Right ventricle myocardium superior (tissue), 1 donor: ENCODE data around the gene NRSN1. TPM values are rescaled to one million over a fixed set of nuclear protein-coding genes. Genes with fewer than 3 reads are reported as not detected.

Source experiments
- ATAC-seq: fragments of 200-7000 bp; cut with Tn5 transposase; one replicate; pipeline ENCODE4 v1.9.1; 2020; ENCODE audit warnings: mild to moderate bottlenecking; ENCODE audit not compliant: poor library complexity
- DNase-seq: peaks from one replicate; pipeline ENCODE4 v3.0.0-alpha.2; 2020
- intact Hi-C: fragments of 100-400 bp; cut with DNase I; formaldehyde crosslinking; loops from one replicate; pipeline ENCODE4 v1.11.2; 2022
- long read RNA-seq: library from polyadenylated mRNA; unstranded; transcript quantifications from one replicate; pipeline ENCODE4 v2.0.0, GENCODE V29; 2021
- total RNA-seq: library from RNA; stranded (reverse); fragmentation: NEBNext Ultra II Directional; extraction: Animal tissue kit (Norgen Biotek cat#: 25700); gene quantifications from one replicate; pipeline ENCODE4 v1.2.1, GENCODE V29; 2021
- donor health status: DM: no; HTN: yes; CAD: no; lungs with severe emphysema.

NRSN1 gene, protein sequence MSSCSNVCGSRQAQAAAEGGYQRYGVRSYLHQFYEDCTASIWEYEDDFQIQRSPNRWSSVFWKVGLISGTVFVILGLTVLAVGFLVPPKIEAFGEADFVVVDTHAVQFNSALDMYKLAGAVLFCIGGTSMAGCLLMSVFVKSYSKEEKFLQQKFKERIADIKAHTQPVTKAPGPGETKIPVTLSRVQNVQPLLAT
- not detected for total RNA-seq
- long read RNA-seq: 0 reads

DNA sequence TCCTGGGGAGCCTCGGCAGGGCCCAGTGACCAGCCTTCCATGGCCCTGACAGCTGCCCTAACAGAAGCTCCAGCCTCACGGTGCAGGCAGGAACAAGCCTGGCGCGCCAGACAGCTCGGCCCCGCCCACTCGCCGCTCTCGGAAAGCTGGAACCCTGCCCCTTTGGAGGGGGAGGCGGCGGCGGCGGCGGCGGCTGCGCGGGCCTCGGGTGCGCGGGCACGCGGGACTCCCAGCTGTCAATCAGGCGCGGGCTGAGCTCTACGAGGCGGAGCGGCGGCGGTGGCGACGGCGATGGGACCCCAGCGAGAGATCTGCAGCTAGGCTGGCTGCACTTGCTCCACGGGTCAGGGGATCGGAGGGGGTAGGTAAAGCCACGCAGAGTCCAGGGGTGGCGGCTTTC lies at the start of gene NRSN1:
Gene NRSN1, plus strand, starts transcription at position 236 of the 400 bp plus-strand sequence. CDS start 8,113 bp downstream, outside the sequence.
- intact Hi-C loops: no loop called here
- ATAC-seq: no peak
- DNase-seq: no peak

DNA sequence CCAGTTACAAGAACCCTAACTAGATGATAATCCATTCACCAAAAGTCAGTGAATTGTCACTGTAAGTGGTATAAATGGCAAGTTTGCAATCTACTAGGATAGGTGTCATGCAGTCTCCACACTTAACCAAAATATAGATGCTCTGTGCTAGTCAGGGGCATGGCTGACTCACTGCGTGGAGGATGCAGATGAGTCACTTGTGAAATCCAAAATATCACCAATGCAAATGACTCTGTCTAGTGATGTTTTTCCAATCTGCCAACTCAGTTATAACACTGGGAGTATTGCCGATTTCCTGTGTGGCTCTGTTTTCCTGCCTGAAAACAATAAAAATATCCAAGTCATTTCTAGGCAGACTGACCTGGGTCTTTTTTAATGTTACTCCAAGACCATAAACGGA lies 47.8 kb upstream of the NRSN1 start:
- ATAC-seq: no peak
- intact Hi-C loops: no loop called here
- no peak for DNase-seq

DNA sequence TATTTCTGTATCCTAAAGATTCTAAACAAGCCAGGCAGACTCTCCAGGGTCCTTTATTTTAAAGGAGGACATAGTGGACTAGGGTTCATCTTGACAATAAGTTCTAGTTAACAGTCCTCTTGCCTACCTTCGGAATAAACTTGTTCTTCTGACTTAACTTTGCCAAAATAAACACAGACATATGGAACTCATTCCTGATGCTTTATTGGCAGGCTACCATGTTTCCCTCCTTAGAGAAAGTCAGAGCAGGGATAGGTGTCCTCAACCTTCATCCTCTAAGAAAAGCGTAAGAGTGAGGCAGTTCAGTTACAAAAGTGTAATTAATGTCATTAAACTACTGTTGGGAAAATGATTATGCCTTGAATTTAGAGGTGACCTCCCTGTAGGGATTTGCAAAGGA lies 46.9 kb upstream of the NRSN1 start:
- ATAC-seq: no peak
- intact Hi-C loops: no loop called here
- no peak for DNase-seq

DNA sequence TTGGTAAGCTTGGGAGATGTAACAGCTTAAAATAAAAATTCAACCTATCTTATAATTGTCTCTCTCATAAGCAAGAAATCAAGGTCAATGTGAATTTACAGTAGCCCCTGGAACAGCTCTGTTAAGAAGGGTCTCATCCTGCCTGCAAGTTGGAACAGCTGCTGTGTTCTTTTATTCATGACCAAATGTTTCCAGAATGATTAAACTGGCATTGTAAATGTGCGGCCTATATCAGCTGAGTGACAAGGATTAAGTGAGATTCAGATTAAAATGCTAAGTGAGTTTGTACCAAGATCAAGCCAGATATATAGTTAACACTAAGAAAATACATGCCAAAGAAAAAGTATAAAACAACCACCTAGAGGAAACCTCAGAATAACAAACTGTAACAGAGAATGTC lies 45.3 kb upstream of the NRSN1 start:
- intact Hi-C loops: no loop called here
- ATAC-seq: no peak
- no peak for DNase-seq

DNA sequence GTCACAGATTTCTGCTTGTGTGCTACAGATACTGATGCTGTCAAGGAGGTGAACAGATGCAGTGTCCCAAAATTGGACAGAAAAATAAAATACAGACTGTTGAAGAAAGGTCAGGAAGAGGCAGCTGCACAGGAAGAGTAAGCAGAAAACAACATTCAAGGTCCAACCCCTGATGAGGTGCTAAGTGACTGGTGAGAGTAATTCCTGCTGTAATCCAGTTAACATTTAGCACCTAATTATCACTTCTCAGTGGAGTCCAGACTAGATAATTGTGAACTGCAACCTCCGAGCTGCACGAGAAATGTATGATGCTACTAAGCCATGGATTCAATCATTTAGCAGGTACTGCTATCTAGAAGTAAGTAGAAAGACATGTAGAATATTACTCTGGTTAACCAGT lies 36.3 kb upstream of the NRSN1 start:
- DNase-seq (no peak), ATAC-seq (no peak)
- intact Hi-C loops: no loop called here

DNA sequence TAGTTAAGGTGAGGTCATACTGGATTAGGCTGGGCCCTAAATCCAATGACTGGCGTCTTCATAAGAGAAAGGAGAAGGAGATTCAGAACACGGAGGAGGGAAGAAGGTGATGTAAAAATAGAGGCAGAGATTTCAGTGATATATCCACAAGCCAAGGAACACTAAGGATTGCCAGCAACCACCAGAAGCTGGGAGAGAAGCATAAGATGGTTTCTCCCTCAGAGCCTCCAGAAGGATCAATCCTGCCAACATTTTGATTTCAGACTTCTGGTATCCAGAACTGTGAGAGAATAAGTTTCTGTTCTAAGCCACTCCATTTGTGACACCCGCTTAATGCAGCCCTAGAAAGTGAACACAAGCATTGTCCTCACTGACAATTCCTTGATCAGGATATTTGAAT lies 33.6 kb upstream of the NRSN1 start:
- no peak for ATAC-seq
- no peak for DNase-seq
- intact Hi-C loops: no loop called here

DNA sequence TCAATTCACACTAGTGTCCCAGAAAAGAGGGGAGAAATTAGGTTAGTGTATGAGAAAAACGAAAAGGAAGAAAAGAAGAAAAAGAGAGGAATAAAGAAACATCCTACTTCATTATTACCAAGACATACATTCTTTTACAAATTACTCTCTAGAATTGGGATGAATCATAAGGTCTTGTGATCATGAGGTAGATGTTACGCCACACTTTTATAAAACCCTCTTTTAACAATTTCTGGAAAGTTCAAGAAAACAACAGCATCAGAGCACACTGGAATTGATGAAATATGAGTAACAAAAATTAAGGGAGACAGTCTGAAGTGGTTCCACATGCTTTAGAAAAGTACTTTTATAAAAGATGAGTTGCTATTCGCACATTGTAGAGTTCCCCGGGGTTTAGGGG lies 32.6 kb upstream of the NRSN1 start:
- ATAC-seq: no peak
- DNase-seq: no peak
- intact Hi-C loops: no loop called here

DNA sequence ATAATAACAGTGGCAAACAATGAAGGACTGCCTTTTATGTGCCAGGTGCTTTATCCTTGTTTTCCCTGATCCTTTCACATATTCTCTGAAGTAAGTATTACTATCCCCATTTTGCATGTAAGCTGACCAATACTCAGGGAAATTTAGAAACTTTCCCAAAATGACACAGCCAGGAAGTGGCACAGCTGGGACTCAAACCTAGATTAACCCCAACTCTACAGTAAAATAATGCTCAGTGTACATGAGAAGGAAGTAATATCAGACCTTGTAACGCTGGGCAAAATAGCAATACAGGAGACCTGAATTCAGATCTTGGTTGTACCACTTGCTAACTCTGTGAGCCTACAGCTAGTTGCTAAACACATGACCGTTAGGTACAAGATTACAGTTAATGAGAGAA lies 26.8 kb upstream of the NRSN1 start:
- ATAC-seq (no peak), DNase-seq (no peak)
- intact Hi-C loops: no loop called here

DNA sequence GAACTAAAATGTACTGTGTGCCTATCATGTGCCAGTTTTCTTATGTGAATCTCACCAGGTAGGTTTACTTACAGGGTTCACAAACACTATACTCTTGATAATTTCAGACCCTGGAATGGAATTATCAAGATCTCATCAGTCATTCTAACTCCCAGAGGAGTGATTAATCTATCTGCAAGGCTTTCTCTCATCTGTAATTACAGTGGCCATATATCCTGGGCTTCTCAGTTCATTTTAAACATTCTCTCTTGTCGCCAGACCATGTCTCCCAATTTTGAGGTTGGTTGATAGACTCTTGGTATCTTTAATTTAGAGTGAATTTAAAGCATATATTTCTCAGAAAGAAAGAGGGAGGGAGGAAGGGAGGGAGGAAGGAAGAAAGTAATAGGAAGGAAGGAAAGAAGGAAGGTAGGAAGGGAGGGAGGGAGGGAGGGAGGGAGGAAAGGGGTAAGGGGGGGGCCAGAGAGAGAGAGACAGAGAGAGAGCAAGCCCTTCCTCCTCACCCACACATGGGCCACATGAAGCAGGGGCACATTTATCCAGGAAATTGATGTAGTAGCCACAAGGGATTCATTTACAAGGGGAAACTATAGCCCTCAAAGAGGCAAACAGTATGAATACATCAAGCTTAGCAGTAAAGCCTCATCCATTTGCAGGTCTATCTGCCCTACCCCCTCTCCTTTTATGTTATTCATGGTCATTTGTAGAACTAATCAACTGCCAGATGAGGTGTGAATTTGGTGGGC lies 25.8 kb upstream of the NRSN1 start:
- DNase-seq (no peak), ATAC-seq (no peak)
- intact Hi-C loops: no loop called here

DNA sequence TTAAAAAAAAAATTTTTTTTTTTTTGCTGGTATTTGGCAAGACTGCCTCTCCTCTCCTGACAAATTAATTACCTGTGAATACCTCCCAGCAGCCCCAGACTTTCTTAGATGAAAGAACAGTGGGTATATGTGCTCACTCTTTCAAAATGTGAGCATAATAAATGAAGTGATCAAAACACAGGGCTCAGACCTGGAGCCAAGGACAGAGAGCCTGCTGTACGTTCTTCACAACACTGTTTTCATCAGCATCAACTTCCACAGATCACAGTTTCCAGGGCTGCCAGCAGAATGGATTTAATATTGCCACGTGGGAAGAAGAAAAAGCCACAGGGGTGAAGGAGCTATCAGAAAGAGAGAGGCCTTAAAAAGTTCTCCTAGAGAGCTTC lies 25.3 kb upstream of the NRSN1 start:
- no peak for DNase-seq
- no peak for ATAC-seq
- intact Hi-C loops: no loop called here

DNA sequence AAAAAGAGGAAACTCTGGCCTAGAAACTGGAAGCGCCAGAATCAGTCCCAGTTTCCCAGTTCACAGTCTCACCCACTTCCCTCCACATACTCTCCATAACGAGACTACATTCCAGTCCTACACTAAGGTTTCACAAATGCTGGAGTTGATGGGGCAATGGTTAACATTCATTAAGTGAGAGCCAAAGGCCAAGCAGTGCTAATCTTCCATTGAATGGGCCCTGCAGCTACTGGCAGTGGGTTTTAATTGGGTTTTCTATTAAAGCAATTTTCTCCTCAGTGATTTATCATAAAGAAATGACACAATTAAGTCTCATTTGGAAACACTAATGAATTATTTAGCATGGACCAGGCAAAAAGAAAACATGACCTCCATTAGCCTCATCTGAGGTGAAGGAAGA lies 20.8 kb upstream of the NRSN1 start:
- intact Hi-C loops: no loop called here
- ATAC-seq (no peak), DNase-seq (no peak)

DNA sequence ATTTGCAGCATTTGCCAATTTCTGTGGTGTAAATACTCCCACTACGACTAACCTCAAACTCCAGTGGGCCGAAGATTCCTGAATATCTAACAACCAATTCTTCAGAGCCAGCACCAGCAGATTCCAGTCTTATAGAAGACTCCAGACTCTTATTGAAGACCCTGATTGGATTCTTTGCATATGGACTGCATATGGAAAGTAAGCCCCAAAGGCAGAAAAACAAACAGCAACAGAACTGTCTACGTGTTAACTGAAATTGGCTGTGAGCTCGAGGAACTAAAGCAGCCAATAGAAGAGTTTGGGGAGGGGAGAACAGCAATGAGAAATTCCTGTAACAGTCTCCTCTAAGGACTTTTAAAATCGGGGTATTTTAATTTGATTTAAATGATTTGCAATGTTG lies 19.7 kb upstream of the NRSN1 start:
- ATAC-seq (no peak), DNase-seq (no peak)
- intact Hi-C loops: no loop called here

DNA sequence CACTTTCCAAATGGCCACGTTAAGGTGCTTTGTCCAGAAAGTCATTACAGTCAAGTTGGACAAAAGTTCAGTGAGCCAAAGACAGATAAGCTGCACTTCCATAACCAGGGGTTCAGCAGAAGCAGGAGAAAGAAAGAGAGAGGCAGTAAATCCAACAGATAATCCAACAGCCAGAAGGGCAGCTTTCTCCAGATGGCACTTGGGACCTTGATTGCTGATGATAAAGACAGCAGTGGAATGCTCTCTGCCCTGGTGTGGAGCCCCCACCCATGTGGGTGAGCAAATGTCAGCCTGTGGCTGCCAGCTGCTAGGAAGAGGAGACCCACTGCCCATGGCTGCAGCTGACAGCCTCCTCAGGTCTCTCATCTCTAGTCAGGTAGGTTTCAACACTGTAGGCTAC lies 18.7 kb upstream of the NRSN1 start:
- no peak for DNase-seq
- intact Hi-C loops: no loop called here

DNA sequence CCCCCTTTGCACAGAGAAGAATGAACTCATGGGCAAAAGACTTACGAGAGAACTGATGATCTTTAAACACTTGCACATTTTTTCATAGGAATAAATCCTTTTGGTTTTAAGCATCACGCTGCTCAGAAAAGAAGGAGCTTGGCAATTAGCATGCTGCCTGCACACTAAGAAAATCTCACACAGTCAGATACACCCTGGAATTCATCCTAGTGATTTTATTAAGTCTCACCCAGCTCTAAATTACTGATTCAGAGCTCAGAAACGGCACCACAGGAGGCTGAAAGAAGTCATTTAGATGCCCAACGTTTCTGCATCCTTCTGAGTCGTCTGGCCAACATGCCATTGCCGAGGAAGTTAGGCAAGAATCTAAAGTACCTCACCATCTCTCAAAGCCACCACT lies 18.0 kb upstream of the NRSN1 start:
- ATAC-seq: no peak
- intact Hi-C loops: no loop called here
- DNase-seq: no peak

More for the DNA sequence above, 18.7 kb upstream of the NRSN1 start:
- ATAC-seq: no peak

DNA sequence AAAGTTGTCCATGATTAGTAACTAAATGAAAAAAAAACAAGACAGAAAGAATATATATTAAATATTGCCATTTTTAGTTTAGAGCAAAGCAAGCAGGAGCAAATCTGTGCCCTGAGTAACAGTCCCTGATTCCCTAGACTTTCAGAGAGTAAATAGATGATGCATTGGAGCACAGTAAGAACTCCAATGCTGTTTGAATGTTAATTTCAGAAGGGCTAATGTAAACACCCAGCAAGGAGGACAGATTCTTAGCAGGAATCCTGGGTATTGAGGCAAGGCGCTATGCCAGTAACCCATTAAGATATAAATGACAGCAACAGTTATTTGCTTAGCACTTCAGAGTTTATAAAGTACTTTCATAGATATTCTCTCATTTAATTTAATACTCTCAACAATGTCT lies 15.6 kb upstream of the NRSN1 start:
- ATAC-seq (no peak), DNase-seq (no peak)
- intact Hi-C loops: no loop called here

DNA sequence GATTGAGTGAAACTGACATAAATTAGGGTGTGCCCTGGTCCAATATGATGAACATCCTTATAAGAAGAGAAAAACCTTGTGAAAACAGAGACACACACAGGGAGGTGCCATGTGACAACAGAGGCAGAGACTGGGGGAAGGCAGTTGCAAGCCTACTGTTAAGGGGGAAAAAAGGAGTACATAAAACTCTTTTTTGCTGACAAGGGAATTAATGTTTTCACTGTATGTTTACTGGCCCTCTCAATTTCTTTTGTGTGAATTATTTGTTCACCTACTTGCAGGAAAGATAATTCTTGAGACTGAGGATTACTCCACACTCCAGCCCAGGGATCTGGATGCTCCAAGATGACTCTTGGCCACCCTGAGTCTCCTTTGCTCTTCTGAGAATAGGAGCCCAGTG lies 12.1 kb upstream of the NRSN1 start:
- no peak for ATAC-seq
- intact Hi-C loops: no loop called here
- no peak for DNase-seq

DNA sequence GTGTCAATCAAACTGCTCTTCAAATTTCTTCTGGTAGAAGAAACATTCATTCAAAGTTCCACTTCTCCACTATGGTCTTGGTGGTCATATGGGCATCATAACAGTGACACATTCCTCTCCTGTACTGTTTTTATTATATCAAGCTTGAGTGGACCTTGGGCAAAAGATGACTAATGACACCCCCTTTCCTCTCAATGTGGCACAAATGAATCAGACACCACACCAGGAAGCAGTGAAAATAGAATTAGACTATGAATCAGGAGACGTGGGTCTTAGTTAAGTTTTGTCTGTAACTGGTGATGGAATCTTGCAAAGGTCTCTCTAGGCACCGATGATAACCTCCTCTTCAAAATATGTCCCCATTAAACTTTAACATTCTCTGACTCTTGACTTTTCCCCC lies 9.0 kb upstream of the NRSN1 start:
- DNase-seq (no peak), ATAC-seq (no peak)
- intact Hi-C loops: no loop called here

DNA sequence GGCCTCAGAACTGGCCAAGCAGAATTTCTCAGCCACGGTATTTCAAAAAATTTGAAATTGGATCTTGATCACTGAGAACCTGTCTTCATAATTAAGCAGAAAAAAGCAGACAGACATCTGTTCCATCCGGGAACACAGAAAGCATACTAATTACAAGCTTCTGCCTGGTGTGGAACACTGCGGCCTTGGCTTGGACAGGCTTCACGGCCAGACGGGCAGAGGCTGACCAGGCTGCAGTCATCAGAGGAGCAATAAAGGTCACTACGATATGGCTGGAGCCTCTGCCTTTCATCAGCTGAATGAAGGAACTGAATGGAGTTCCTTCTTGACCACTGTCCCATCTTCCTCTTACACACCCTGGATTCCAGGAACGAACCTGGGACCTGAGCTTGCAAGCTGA lies 3.9 kb upstream of the NRSN1 start:
- ATAC-seq (no peak), DNase-seq (no peak)
- intact Hi-C loops: no loop called here

DNA sequence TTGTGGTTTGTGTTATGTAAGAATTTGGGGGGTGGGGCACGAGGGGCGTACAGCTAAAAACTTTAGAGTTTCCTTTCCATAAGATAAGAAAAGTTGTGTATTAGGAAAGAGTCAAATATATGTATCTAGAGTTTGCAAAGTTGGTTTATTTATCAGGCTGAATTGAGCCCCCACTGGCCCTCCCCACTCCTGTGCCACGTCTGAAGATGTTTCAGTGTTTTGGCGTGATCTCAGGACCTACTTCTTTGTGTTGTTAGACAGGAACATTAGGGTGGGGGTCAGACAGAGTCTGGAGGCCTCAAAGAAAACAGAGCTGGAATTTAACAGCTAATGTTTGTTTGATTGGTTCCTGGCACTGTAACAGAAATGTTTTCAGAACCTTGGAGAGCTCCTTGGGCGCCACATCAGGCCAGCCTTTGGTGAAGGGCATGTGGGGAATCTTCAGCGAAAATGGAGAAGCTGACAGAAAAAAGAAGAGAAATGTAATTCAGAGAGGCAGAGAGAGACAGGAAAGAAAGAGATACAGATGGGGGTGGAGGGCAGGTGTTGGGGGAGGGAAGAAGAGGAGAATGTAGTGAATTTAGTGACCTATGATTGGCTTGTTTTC lies 674 bp downstream of the NRSN1 start:
- DNase-seq: no peak
- ATAC-seq: no peak
- intact Hi-C loops: no loop called here

DNA sequence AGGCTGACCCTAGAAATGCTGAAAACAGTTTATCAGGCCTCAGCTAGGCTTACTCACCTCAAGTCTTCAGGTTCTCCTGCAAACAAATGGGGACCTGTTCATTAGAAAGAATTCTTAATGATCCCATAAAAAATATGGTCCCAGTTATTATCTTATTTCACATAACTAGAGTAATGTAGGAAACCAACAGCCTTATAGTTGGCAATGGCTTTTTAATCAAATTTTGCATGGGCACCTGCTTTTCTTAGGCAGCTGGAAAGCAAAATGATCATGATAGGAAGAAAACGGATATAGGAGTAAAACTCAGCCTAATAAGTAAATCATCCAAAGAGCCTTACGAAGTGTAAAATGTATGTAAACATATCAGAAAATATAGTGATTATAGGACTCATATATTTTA lies 1.3 kb downstream of the NRSN1 start:
- DNase-seq (no peak), ATAC-seq (no peak)
- intact Hi-C loops: no loop called here
